ENCODE measurements around the gene LRRC59. TPM values are rescaled to one million over a fixed set of nuclear protein-coding genes. Genes with fewer than 3 reads are reported as not detected.

The LRRC59 gene
- total RNA-seq, 2 donors from 2014 or later, result 87.9 to 98.2 TPM

DNA sequence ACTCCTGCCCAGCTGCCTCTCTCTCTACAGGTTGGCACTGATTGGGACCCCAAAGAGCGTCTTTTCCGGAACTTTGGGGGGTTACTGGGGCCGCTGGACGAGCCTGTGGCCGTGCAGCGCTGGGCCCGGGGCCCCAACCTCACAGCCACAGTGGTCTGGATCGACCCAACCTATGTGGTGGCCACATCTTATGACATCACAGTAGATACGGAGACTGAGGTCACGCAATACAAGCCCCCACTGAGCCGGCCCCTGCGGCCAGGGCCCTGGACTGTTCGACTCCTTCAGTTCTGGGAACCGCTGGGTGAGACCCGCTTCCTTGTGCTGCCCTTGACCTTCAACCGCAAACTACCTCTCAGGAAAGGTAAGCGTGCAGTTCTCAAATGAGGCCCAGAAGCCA, 39.1 kb downstream of the LRRC59 start:
- Mint-ChIP-seq H3K4me3 (no peak overlapping the region), H3K9me3 (no peaks in the 10 kb centered on the region), H3K36me3 (ENCODE audit: low read depth) (peaks cover 52% of the 10 kb centered on the region), H3K27me3 (ENCODE audit: insufficient read depth) (no peaks in the 10 kb centered on the region), H3K27ac (no peak overlapping the region), H3K4me1 (peaks cover 10% of the 10 kb centered on the region)
- Histone ChIP-seq H3K36me3 (ENCODE audit: control insufficient read depth, insufficient read depth, low read length) (peaks cover 65% of the 10 kb centered on the region), H3K27ac (ENCODE audit: low read depth, low read length) (no peak overlapping the region), H3K27me3 (ENCODE audit: control insufficient read depth, insufficient read depth, low read length, poor library complexity, severe bottlenecking) (no peaks in the 10 kb centered on the region), H3K9me3 (ENCODE audit: control insufficient read depth, low read length) (no peaks in the 10 kb centered on the region), H3K4me1 (ENCODE audit: control insufficient read depth, insufficient read depth, low read length) (peaks cover 2% of the 10 kb centered on the region), H3K9ac (ENCODE audit: extremely low read depth, low read length, poor library complexity, severe bottlenecking) (no peak overlapping the region), H3K4me3 (ENCODE audit: low read length) (no peak overlapping the region)
- DNase-seq, result peak; percentile 37
- 95 to 97% methylated on average over 12 to 17 of the region's 17 CpGs for WGBS, 2 experiments (ENCODE audit: insufficient coverage in 1 of 2, insufficient read length in 1 of 2)
- TF ChIP-seq, protein P1, sequence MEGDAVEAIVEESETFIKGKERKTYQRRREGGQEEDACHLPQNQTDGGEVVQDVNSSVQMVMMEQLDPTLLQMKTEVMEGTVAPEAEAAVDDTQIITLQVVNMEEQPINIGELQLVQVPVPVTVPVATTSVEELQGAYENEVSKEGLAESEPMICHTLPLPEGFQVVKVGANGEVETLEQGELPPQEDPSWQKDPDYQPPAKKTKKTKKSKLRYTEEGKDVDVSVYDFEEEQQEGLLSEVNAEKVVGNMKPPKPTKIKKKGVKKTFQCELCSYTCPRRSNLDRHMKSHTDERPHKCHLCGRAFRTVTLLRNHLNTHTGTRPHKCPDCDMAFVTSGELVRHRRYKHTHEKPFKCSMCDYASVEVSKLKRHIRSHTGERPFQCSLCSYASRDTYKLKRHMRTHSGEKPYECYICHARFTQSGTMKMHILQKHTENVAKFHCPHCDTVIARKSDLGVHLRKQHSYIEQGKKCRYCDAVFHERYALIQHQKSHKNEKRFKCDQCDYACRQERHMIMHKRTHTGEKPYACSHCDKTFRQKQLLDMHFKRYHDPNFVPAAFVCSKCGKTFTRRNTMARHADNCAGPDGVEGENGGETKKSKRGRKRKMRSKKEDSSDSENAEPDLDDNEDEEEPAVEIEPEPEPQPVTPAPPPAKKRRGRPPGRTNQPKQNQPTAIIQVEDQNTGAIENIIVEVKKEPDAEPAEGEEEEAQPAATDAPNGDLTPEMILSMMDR (conservative IDR thresholded peaks at IDR 0.05), result no peak

DNA sequence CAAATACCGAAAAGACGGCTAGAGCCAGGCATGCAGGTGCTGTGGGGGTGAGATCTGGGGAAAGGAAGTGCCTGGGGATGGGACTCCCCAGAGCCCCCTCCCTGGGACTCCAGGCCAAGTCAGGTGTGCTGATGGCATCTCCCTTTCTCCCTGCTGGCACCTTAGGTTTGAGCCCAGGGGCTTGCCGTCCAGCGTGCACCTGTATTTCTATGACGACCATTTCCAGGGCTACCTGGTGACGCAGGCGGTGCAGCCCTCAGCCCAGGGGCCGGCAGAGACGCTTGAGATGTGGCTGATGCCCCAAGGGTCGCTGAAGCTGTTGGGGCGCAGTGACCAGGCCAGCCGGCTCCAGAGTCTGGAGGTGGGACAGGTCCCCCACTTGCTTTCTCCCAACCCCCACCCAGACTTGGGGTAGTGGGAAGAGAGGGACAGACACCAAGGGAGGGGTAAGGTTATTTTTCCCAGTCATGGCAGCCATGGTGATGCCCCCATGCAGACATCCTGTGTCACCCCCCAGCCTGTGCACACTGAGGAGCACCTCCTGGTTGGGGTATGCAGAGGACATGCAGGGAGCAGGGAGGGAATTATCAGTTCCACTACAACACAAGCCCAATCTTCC, 40.3 kb downstream of the LRRC59 start:
- Histone ChIP-seq H3K9ac (ENCODE audit: extremely low read depth, low read length, poor library complexity, severe bottlenecking) (no peak overlapping the region), H3K27ac (ENCODE audit: low read depth, low read length) (no peak overlapping the region), H3K27me3 (ENCODE audit: control insufficient read depth, insufficient read depth, low read length, poor library complexity, severe bottlenecking) (no peaks in the 10 kb centered on the region), H3K36me3 (ENCODE audit: control insufficient read depth, insufficient read depth, low read length) (peaks cover 68% of the 10 kb centered on the region), H3K4me1 (ENCODE audit: control insufficient read depth, insufficient read depth, low read length) (no peaks in the 10 kb centered on the region), H3K9me3 (ENCODE audit: control insufficient read depth, low read length) (no peaks in the 10 kb centered on the region), H3K4me3 (ENCODE audit: low read length) (no peak overlapping the region)
- H3K4me3 Mint-ChIP-seq, result no peak overlapping the region
- 94% methylated on average over 12 of the region's 12 CpGs; no CpG with 5 or more reads in 1 of the 2 experiments for WGBS, 2 experiments (ENCODE audit: insufficient coverage in 1 of 2, insufficient read length in 1 of 2)
- no peaks in the 10 kb centered on the region for H3K9me3 Mint-ChIP-seq
- TF ChIP-seq, protein P1 (conservative IDR thresholded peaks at IDR 0.05), result no peak
- no peak overlapping the region for H3K27ac Mint-ChIP-seq
- peaks cover 60% of the 10 kb centered on the region for H3K36me3 Mint-ChIP-seq (ENCODE audit: low read depth)
- peak; percentile 33 for DNase-seq
- no peaks in the 10 kb centered on the region for H3K27me3 Mint-ChIP-seq (ENCODE audit: insufficient read depth)
- peaks cover 3% of the 10 kb centered on the region for H3K4me1 Mint-ChIP-seq

DNA sequence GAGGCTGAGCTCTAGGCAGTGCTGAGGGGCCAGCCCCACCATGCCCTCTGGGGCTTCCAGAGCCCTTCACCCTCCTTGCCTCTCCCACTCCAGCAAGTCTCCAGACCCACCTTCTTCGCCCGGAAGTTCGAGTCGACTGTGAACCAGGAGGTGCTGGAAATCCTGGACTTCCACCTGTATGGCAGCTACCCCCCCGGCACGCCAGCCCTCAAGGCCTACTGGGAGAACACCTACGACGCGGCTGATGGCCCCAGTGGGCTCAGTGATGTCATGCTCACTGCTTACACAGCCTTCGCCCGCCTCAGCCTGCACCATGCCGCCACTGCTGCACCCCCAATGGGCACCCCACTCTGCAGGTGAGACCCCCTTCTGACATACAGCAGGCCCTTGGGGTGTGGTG, 40.9 kb downstream of the LRRC59 start:
- no peak overlapping the region for H3K4me3 ChIP-seq (ENCODE audit: low read length)
- H3K4me1 ChIP-seq (ENCODE audit: control insufficient read depth, insufficient read depth, low read length), result no peaks in the 10 kb centered on the region
- no peaks in the 10 kb centered on the region for H3K27me3 ChIP-seq (ENCODE audit: control insufficient read depth, insufficient read depth, low read length, poor library complexity, severe bottlenecking)
- DNase-seq, result peak; percentile 32
- Mint-ChIP-seq H3K4me1 (no peaks in the 10 kb centered on the region), H3K36me3 (ENCODE audit: low read depth) (peaks cover 65% of the 10 kb centered on the region), H3K27me3 (ENCODE audit: insufficient read depth) (no peaks in the 10 kb centered on the region), H3K9me3 (no peaks in the 10 kb centered on the region), H3K4me3 (no peak overlapping the region), H3K27ac (no peak overlapping the region)
- 93 to 96% methylated on average over 6 to 12 of the region's 12 CpGs for WGBS, 2 experiments (ENCODE audit: insufficient coverage in 1 of 2, insufficient read length in 1 of 2)
- no peak overlapping the region for H3K27ac ChIP-seq (ENCODE audit: low read depth, low read length)
- TF ChIP-seq, protein P1 (conservative IDR thresholded peaks at IDR 0.05), result no peak
- no peak overlapping the region for H3K9ac ChIP-seq (ENCODE audit: extremely low read depth, low read length, poor library complexity, severe bottlenecking)
- peaks cover 68% of the 10 kb centered on the region for H3K36me3 ChIP-seq (ENCODE audit: control insufficient read depth, insufficient read depth, low read length)
- H3K9me3 ChIP-seq (ENCODE audit: control insufficient read depth, low read length), result no peaks in the 10 kb centered on the region
